Cardiac muscle cell (in vitro differentiated cells and primary cell): Measurements from ENCODE around the gene MMP7. TPM values are rescaled to one million over a fixed set of nuclear protein-coding genes. Genes with fewer than 3 reads are reported as not detected.

Source experiments
- DNase-seq, 2 donors: peaks; one replicate each; pipeline versions ENCODE4 v3.0.0 to v3.0.0-alpha.2; 2010 to 2017; ENCODE audit warnings: low read depth in 1 of 2, low spot score in 1 of 2
- H3K27ac ChIP-seq: fragments of 200-600 bp; sonication (generic); 2 replicates; pipeline ENCODE4 v1.5.1; 2016
- H3K27me3 ChIP-seq: fragments of 200-600 bp; sonication (generic); 2 replicates; pipeline ENCODE4 v1.6.0; 2016; ENCODE audit warnings: control low read depth
- H3K36me3 ChIP-seq: fragments of 200-600 bp; sonication (generic); 2 replicates; pipeline ENCODE4 v1.5.1; 2016; ENCODE audit warnings: control low read depth
- H3K4me1 ChIP-seq: fragments of 200-600 bp; sonication (generic); 2 replicates; pipeline ENCODE4 v1.8.1; 2017; ENCODE audit warnings: low read depth, mild to moderate bottlenecking, mixed run types
- H3K4me3 ChIP-seq: fragments of 200-600 bp; sonication (generic); 2 replicates; pipeline ENCODE4 v1.5.1; 2016; ENCODE audit warnings: mild to moderate bottlenecking
- H3K9me3 ChIP-seq: fragments of 200-600 bp; sonication (generic); 2 replicates; pipeline ENCODE4 v1.5.1; 2017; ENCODE audit warnings: low read depth, mild to moderate bottlenecking, control low read depth
- polyA plus RNA-seq: library from polyadenylated mRNA; unstranded; fragments of >200 nt; fragmentation: Nextera tagmentation; extraction: Ambion mirVana; gene quantifications from 2 replicates; pipeline ENCODE4 v1.2.1, GENCODE V29; 2016
- total RNA-seq: library from RNA; depleted of rRNA; stranded (reverse); fragments of >200 nt; gene quantifications from 2 replicates; pipeline ENCODE4 v1.2.3, GENCODE V29; 2016
- TF ChIP-seq, protein P1 (sequence below): IDR thresholded peaks from 2 replicates; pipeline ENCODE4 v1.5.1; 2012; ENCODE audit warnings: low read depth, mild to moderate bottlenecking, low read length

MMP7 gene
- total and polyA plus RNA-seq, 2 experiments from 2014 or later, result not detected

DNA sequence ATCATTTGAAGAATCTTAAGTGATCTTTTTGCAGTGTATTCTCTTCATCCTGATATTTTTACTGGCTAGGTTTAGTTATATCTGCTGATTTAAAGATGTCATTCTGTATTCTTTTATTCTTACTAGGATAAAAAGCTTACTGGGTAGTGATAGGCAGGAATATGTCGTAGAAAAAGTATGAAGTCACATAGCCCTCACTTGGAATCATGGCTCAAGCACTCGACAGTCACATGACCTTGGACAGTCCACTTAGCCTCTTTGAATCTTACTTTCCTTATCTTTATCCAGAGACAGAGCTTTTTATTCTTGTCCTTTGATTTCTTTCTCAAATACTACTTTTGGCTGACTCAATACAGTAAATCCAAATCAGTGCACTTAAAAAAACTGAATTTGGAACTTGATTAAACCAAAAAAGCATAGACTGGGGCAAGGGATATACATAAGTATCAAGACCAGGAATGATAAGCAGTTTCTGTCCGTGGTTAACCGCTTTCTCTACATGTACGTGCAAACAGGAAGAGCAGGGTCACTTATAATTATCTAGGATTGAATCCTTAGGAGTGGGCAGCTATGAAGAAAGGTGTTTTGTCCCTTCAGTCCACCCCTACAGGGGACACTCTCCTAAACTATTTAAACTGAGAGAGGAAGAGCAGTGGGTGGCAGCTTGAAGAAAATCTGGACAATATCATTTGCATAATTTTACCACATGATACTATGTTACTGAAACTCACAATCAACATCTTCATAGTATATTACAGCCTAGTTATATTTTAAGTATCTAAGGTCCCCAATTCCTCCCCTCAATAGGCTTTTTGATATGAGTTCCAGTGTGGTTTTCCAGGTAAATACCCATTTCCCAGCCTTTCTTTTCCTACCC, 8.0 kb downstream of the MMP7 start:
- TF ChIP-seq, protein P1, sequence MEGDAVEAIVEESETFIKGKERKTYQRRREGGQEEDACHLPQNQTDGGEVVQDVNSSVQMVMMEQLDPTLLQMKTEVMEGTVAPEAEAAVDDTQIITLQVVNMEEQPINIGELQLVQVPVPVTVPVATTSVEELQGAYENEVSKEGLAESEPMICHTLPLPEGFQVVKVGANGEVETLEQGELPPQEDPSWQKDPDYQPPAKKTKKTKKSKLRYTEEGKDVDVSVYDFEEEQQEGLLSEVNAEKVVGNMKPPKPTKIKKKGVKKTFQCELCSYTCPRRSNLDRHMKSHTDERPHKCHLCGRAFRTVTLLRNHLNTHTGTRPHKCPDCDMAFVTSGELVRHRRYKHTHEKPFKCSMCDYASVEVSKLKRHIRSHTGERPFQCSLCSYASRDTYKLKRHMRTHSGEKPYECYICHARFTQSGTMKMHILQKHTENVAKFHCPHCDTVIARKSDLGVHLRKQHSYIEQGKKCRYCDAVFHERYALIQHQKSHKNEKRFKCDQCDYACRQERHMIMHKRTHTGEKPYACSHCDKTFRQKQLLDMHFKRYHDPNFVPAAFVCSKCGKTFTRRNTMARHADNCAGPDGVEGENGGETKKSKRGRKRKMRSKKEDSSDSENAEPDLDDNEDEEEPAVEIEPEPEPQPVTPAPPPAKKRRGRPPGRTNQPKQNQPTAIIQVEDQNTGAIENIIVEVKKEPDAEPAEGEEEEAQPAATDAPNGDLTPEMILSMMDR, result no peak
- Histone ChIP-seq H3K36me3 (no peaks in the 10 kb centered on the region), H3K9me3 (no peaks in the 10 kb centered on the region), H3K4me1 (peaks cover 7% of the 10 kb centered on the region), H3K27ac (no peak overlapping the region), H3K27me3 (no peaks in the 10 kb centered on the region), H3K4me3 (no peak overlapping the region)
- DNase-seq, result no peak

DNA sequence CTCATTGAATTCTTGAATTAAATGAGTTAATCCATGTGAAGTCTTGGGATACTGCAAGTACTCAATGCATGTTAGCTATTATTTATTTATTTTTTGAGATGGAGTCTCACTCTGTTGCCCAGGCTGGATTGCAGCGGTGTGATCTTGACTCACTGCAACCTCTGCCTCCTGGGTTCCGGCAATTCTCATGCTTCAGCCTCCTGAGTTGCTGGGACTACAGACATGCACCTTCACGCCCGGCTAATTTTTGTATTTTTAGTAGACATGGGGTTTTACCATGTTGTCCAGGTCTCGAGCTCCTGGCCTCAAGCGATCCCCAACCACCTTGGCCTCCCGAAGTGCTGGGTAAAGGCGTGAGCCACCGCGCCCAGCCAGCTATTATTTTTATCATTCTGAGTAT, 9.4 kb downstream of the MMP7 start:
- Histone ChIP-seq H3K27ac (no peak overlapping the region), H3K36me3 (no peaks in the 10 kb centered on the region), H3K9me3 (no peaks in the 10 kb centered on the region), H3K4me3 (no peak overlapping the region), H3K4me1 (peaks cover 7% of the 10 kb centered on the region), H3K27me3 (no peaks in the 10 kb centered on the region)
- DNase-seq, result no peak
- TF ChIP-seq, protein P1, result no peak

DNA sequence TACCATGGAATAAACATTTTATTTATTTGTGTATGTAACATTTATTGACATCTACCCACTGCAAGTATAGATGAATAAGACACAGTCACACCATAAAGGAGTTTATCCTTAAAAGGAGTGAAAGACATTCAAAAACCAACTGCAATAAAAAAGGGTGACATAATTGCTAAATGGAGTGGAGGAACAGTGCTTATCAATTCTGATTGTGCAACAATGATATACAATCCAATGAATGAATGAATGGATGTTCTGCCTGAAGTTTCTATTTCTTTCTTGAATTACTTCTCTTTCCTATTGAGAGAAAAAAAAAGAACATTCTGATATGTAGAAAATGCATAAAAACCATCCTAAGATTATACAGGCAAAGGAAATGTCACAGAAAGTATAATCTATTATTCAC, 10.0 kb downstream of the MMP7 start:
- TF ChIP-seq, protein P1, result no peak
- no peak overlapping the region for H3K4me3 ChIP-seq
- H3K9me3 ChIP-seq, result no peaks in the 10 kb centered on the region
- H3K36me3 ChIP-seq, result no peaks in the 10 kb centered on the region
- DNase-seq, result no peak
- peaks cover 2% of the 10 kb centered on the region for H3K4me1 ChIP-seq
- H3K27me3 ChIP-seq, result no peaks in the 10 kb centered on the region
- no peak overlapping the region for H3K27ac ChIP-seq

DNA sequence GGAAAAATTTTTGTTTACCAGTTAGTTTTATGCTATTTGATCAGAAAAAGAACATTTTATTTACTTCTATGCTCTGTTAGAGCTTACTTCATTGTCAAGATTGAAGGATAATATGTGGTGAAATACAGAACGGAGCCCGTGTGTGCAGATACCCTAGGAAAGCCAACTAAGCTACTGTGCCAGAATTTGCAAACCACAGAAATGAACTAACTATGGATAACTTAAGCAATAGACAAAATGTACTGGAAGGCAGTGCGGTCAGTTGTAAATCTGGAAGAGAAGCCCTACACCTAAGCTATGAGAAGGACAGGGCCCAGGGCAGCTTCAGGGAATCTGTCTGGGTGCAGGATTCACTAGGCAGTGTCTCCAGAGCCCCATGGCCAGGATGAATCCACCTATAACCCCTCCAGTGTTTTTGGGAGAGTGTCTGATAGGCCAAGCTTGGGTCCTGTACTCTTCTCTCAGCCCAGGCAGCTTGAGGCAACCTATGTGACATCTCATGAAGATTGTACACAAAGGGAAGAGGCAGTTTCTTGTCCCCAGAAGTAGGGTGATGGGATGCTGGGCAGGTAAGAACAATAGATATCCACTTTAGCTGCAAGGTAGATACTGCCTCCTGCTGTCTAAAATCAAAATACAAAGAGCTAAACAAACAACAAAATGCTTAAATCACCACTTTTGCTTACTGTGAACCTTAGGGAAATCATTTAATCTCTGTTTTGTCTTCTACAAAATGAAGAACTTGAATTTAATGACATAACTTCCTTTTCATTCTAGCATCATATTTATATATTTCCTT, 12.1 kb downstream of the MMP7 start:
- Histone ChIP-seq H3K4me1 (no peaks in the 10 kb centered on the region), H3K27me3 (no peaks in the 10 kb centered on the region), H3K27ac (no peak overlapping the region), H3K4me3 (no peak overlapping the region), H3K36me3 (no peaks in the 10 kb centered on the region), H3K9me3 (no peaks in the 10 kb centered on the region)
- TF ChIP-seq, protein P1, result no peak
- peak in 1 of 2 donors; percentile 57 for DNase-seq

DNA sequence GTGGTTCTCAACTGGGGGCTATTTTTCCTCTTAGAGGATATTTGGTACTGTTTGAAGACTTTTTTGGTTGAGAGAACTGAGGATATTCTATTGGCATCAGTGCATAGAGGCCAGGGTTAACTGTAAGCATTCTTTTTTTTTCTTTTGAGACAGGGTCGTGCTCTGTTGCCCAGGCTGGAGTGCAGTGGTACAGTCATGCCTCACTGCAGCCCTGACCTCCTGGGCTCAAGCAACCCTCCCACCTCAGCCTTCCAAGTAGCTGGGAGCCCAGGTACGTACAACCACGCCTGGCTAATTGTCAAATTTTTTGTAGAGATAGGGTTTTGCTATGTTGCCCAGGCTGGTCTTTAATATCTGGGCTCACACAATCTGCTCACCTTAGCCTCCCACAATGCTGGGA, 12.9 kb downstream of the MMP7 start:
- H3K36me3 ChIP-seq, result no peaks in the 10 kb centered on the region
- no peaks in the 10 kb centered on the region for H3K27me3 ChIP-seq
- no peak for DNase-seq
- no peaks in the 10 kb centered on the region for H3K4me1 ChIP-seq
- H3K4me3 ChIP-seq, result no peak overlapping the region
- H3K9me3 ChIP-seq, result no peaks in the 10 kb centered on the region
- no peak overlapping the region for H3K27ac ChIP-seq
- TF ChIP-seq, protein P1, result no peak
